H1 (cell line): Measurements from ENCODE around the gene TIAM2. TPM values are rescaled to one million over a fixed set of nuclear protein-coding genes. Genes with fewer than 3 reads are reported as not detected.

Experiments
- CTCF ChIA-PET: fragments of 300-600 bp; sonication (Branson Sonifier 250); formaldehyde crosslinking; loops from one replicate; lab custom pipeline; 2021; ENCODE audit not compliant: partially characterized antibody; lab: Charles Lee
- POLR2A ChIA-PET: fragments of 300-600 bp; sonication (Branson Sonifier 250); formaldehyde crosslinking; loops from one replicate; lab custom pipeline; 2021; ENCODE audit warnings: inconsistent platforms; ENCODE audit not compliant: partially characterized antibody; lab: Charles Lee
- DNase-seq, 2 experiments: peaks; one replicate each; pipeline versions ENCODE4 v3.0.0 to v3.0.0-alpha.2; 2010 to 2022; ENCODE audit warnings: low spot score in 2 of 2, low read depth in 1 of 2, mixed read lengths in 1 of 2
- FAIRE-seq: peaks from 2 replicates; lab custom pipeline; 2011; peaks lifted over from hg19 to GRCh38; lab: Jason Lieb, UNC
- H2AFZ ChIP-seq: 2 replicates; pipeline ENCODE4 v1.8.1; 2012; ENCODE audit warnings: low read length, inconsistent platforms
- H2AK5ac ChIP-seq: 2 replicates; pipeline ENCODE4 v1.6.1; 2013; ENCODE audit warnings: low read depth, low read length
- H2BK120ac ChIP-seq: replicated peaks from 2 replicates; pipeline ENCODE3; 2013; ENCODE audit warnings: low read depth, low read length, inconsistent platforms
- H2BK12ac ChIP-seq: 2 replicates; pipeline ENCODE4 v1.6.1; 2013; ENCODE audit warnings: low read depth, low read length
- H2BK15ac ChIP-seq: 2 replicates; pipeline ENCODE4 v1.6.1; 2013; ENCODE audit warnings: low read length
- H2BK20ac ChIP-seq: 2 replicates; pipeline ENCODE4 v1.6.1; 2013; ENCODE audit warnings: low read length
- H2BK5ac ChIP-seq: 2 replicates; pipeline ENCODE4 v1.6.1; 2013; ENCODE audit warnings: low read depth, low read length
- H3K14ac ChIP-seq: 2 replicates; pipeline ENCODE4 v1.6.1; 2013; ENCODE audit warnings: inconsistent platforms; ENCODE audit not compliant: insufficient read length
- H3K18ac ChIP-seq: 2 replicates; pipeline ENCODE4 v1.6.1; 2013; ENCODE audit warnings: low read length; ENCODE audit errors: extremely low read depth
- H3K23ac ChIP-seq: 2 replicates; pipeline ENCODE4 v1.6.1; 2013; ENCODE audit warnings: inconsistent platforms; ENCODE audit not compliant: insufficient read length
- H3K23me2 ChIP-seq: 2 replicates; pipeline ENCODE4 v1.6.1; 2013; ENCODE audit warnings: low read depth, low read length
- H3K27ac ChIP-seq: 2 replicates; pipeline ENCODE4 v1.6.1; 2011; ENCODE audit warnings: low read depth, low read length, inconsistent platforms
- H3K27me3 ChIP-seq, 4 experiments: replicated peaks in 1 of 4; 1 replicate in 1 of 4; 2 replicates in 3 of 4; pipeline versions ENCODE4 v1.6.1 to v1.8.1; 2011 to 2013; ENCODE audit warnings: low read length in 3 of 4, mild to moderate bottlenecking in 3 of 4, inconsistent platforms in 2 of 4, mixed read lengths in 2 of 4, moderate library complexity in 1 of 4; ENCODE audit not compliant: control insufficient read depth in 3 of 4, insufficient read depth in 3 of 4; ENCODE audit errors: extremely low read depth in 1 of 4
- H3K36me3 ChIP-seq, 4 experiments: 2 replicates each; pipeline versions ENCODE4 v1.6.1 to v1.8.1; 2011 to 2013; ENCODE audit warnings: mild to moderate bottlenecking in 4 of 4, low read length in 3 of 4, moderate library complexity in 2 of 4, control low read depth in 1 of 4, inconsistent platforms in 1 of 4; ENCODE audit not compliant: insufficient read depth in 4 of 4, control insufficient read depth in 2 of 4
- H3K4ac ChIP-seq: replicated peaks from 2 replicates; pipeline ENCODE3; 2013; ENCODE audit warnings: low read length, low read depth, mixed read lengths, inconsistent platforms; ENCODE audit not compliant: insufficient read length
- H3K4me1 ChIP-seq, 4 experiments: replicated peaks in 1 of 4; 1 replicate in 1 of 4; 2 replicates in 3 of 4; pipeline versions ENCODE4 v1.6.1 to v1.8.1; 2011 to 2013; ENCODE audit warnings: low read length in 3 of 4, inconsistent platforms in 2 of 4, mixed read lengths in 1 of 4; ENCODE audit not compliant: insufficient read depth in 4 of 4, control insufficient read depth in 3 of 4
- H3K4me2 ChIP-seq, 2 experiments: 2 replicates each; pipeline versions ENCODE4 v1.6.1 to v1.8.1; 2011 to 2013; ENCODE audit warnings: low read depth in 2 of 2, low read length in 2 of 2, control low read depth in 1 of 2, inconsistent platforms in 1 of 2, mild to moderate bottlenecking in 1 of 2; ENCODE audit not compliant: insufficient read depth in 1 of 2
- H3K4me3 ChIP-seq, 4 experiments: fragments of 200-600, 300-600 bp in 1 of 4; sonication (generic), shearing (Covaris generic), sonication (Bioruptor Twin) in 1 of 4; 2 replicates each; pipeline versions ENCODE4 v1.5.1 to v1.8.1; 2011 to 2016; ENCODE audit warnings: low read length in 4 of 4, low read depth in 3 of 4, control low read depth in 2 of 4, inconsistent platforms in 2 of 4, mild to moderate bottlenecking in 2 of 4, mixed read lengths in 1 of 4, moderate library complexity in 1 of 4; ENCODE audit not compliant: insufficient read depth in 2 of 4; ENCODE audit errors: extremely low read depth in 1 of 4
- H3K56ac ChIP-seq: replicated peaks from 2 replicates; pipeline ENCODE3; 2013; ENCODE audit warnings: low read depth, mild to moderate bottlenecking, mixed read lengths, low read length, inconsistent platforms; ENCODE audit not compliant: insufficient read length
- H3K79me1 ChIP-seq: 2 replicates; pipeline ENCODE4 v1.6.1; 2013; ENCODE audit warnings: low read depth, low read length, control low read depth
- H3K79me2 ChIP-seq, 2 experiments: 2 replicates each; pipeline versions ENCODE4 v1.6.1 to v1.8.1; 2012 to 2013; ENCODE audit warnings: low read length in 2 of 2, mild to moderate bottlenecking in 2 of 2, inconsistent platforms in 1 of 2; ENCODE audit not compliant: insufficient read depth in 2 of 2, control insufficient read depth in 1 of 2
- H3K9ac ChIP-seq, 4 experiments: replicated peaks in 1 of 4; 1 replicate in 1 of 4; 2 replicates in 3 of 4; pipeline versions ENCODE4 v1.6.1 to v1.8.1; 2011 to 2013; ENCODE audit warnings: low read depth in 3 of 4, low read length in 3 of 4, control low read depth in 2 of 4, mild to moderate bottlenecking in 2 of 4, moderate library complexity in 2 of 4, inconsistent platforms in 1 of 4; ENCODE audit errors: extremely low read depth in 1 of 4
- H3K9me3 ChIP-seq, 2 experiments: 2 replicates each; pipeline versions ENCODE4 v1.6.1 to v1.8.1; 2012 to 2013; ENCODE audit warnings: mild to moderate bottlenecking in 2 of 2, moderate library complexity in 2 of 2, control low read depth in 1 of 2, inconsistent platforms in 1 of 2, low read depth in 1 of 2, low read length in 1 of 2, mixed read lengths in 1 of 2; ENCODE audit not compliant: insufficient read depth in 2 of 2
- H4K20me1 ChIP-seq, 2 experiments: replicated peaks in 1 of 2; 2 replicates each; pipeline versions ENCODE3 to v1.8.1; 2011 to 2013; ENCODE audit warnings: inconsistent platforms in 2 of 2, low read length in 2 of 2, mild to moderate bottlenecking in 1 of 2; ENCODE audit not compliant: insufficient read depth in 2 of 2, control insufficient read depth in 1 of 2
- H4K5ac ChIP-seq: 2 replicates; pipeline ENCODE4 v1.6.1; 2013; ENCODE audit warnings: low read length, low read depth, mixed read lengths, inconsistent platforms; ENCODE audit not compliant: insufficient read length
- H4K8ac ChIP-seq: 2 replicates; pipeline ENCODE4 v1.8.0; 2013; ENCODE audit warnings: mild to moderate bottlenecking, moderate library complexity, low read length, inconsistent platforms; ENCODE audit not compliant: insufficient read depth; ENCODE audit errors: extremely low read depth
- H4K91ac ChIP-seq: replicated peaks from 2 replicates; pipeline ENCODE3; 2013; ENCODE audit warnings: low read length, mixed read lengths, inconsistent platforms; ENCODE audit not compliant: insufficient read length
- BRCA1 ChIP-seq: IDR thresholded peaks from 2 replicates; pipeline ENCODE4 v1.6.1; 2012; ENCODE audit warnings: low read depth, low read length, improper control_type of control experiment
- CTBP2 ChIP-seq: IDR thresholded peaks from 2 replicates; pipeline ENCODE4 v1.7.0; 2011; ENCODE audit warnings: borderline replicate concordance, mild to moderate bottlenecking, moderate library complexity, mixed read lengths, low read length; ENCODE audit not compliant: insufficient read depth, insufficient read length
- CTCF ChIP-seq, 3 experiments: IDR thresholded peaks; 1 replicate in 2 of 3; 2 replicates in 1 of 3; pipeline versions ENCODE4 v1.5.1 to v1.6.1; 2011; ENCODE audit warnings: low read length in 3 of 3, mild to moderate bottlenecking in 3 of 3, inconsistent platforms in 2 of 3, low read depth in 1 of 3, moderate library complexity in 1 of 3; ENCODE audit not compliant: insufficient read depth in 1 of 3; ENCODE audit errors: control extremely low read depth in 1 of 3
- FOSL1 ChIP-seq: IDR thresholded peaks from 2 replicates; pipeline ENCODE4 v1.6.1; 2011; ENCODE audit warnings: mild to moderate bottlenecking, low read depth, low read length, moderate library complexity; ENCODE audit not compliant: insufficient read depth
- GTF2F1 ChIP-seq: IDR thresholded peaks from 2 replicates; pipeline ENCODE4 v1.6.1; 2012; ENCODE audit warnings: low read depth, low read length, improper control_type of control experiment, borderline replicate concordance
- HDAC6 ChIP-seq: IDR thresholded peaks from one replicate; pipeline ENCODE4 v1.7.1; 2012; ENCODE audit warnings: low read depth, mild to moderate bottlenecking, inconsistent platforms, low read length, moderate library complexity
- KDM4A ChIP-seq: IDR thresholded peaks from one replicate; pipeline ENCODE4 v1.7.1; 2012; ENCODE audit warnings: low read depth, mild to moderate bottlenecking, moderate library complexity, low read length, inconsistent platforms; ENCODE audit not compliant: severe bottlenecking
- KDM5A ChIP-seq: fragments of 200-600 bp; IDR thresholded peaks from 2 replicates; pipeline ENCODE4 v1.7.1; 2012; ENCODE audit warnings: mild to moderate bottlenecking, low read length, inconsistent platforms, mixed read lengths
- SIN3A ChIP-seq, 2 experiments: IDR thresholded peaks in 1 of 2; conservative IDR thresholded peaks in 1 of 2; 2 replicates each; pipeline ENCODE4 v1.6.1; 2011 to 2012; ENCODE audit warnings: low read length in 2 of 2, improper control_type of control experiment in 1 of 2, low read depth in 1 of 2, mild to moderate bottlenecking in 1 of 2
- TCF12 ChIP-seq: IDR thresholded peaks from 2 replicates; pipeline ENCODE4 v1.6.1; 2011; ENCODE audit warnings: low read depth, mild to moderate bottlenecking, low read length
- WGBS, 2 experiments: shearing (Covaris generic) in 1 of 2; methylation state at CpG; one replicate each; pipeline versions ENCODE4 v1.1.6 to v1.1.7; 2013 to 2015; ENCODE audit warnings: low lambda C conversion rate in 2 of 2, mixed read lengths in 2 of 2, inconsistent platforms in 1 of 2, low coverage in 1 of 2, missing lambda C conversion rate in 1 of 2; ENCODE audit not compliant: insufficient replicate concordance in 2 of 2, insufficient coverage in 1 of 2, insufficient read length in 1 of 2; ENCODE audit errors: extremely low coverage in 1 of 2, missing lambda C conversion rate in 1 of 2; 5-methylcytosine and 5-hydroxymethylcytosine counted together
- polyA plus RNA-seq, 7 experiments: library from polyadenylated mRNA; depleted of rRNA in 3 of 7; stranded (reverse) in 5 of 7; unstranded in 2 of 7; fragments of >200 nt in 5 of 7; fragments of 200-250 nt in 2 of 7; gene quantifications; 1 replicate in 5 of 7; 2 replicates in 1 of 7; 4 replicates in 1 of 7; pipeline versions ENCODE4 v1.2.1 to v1.2.3, GENCODE V29; 2011 to 2013; ENCODE audit warnings: missing spikeins in 2 of 7, mixed read lengths in 2 of 7
- total RNA-seq: library from RNA; stranded (reverse); fragmentation: NEBNext Ultra II Directional; extraction: Animal tissue kit (Norgen Biotek cat#: 25700); gene quantifications from 2 replicates; pipeline ENCODE4 v1.2.1, GENCODE V29; 2021

The TIAM2 gene
- total and polyA plus RNA-seq, 2 of the 8 experiments (the other 6 are each of a cell fraction or from before 2014, with no cell fraction given), result 7.4 to 23.9 TPM

DNA sequence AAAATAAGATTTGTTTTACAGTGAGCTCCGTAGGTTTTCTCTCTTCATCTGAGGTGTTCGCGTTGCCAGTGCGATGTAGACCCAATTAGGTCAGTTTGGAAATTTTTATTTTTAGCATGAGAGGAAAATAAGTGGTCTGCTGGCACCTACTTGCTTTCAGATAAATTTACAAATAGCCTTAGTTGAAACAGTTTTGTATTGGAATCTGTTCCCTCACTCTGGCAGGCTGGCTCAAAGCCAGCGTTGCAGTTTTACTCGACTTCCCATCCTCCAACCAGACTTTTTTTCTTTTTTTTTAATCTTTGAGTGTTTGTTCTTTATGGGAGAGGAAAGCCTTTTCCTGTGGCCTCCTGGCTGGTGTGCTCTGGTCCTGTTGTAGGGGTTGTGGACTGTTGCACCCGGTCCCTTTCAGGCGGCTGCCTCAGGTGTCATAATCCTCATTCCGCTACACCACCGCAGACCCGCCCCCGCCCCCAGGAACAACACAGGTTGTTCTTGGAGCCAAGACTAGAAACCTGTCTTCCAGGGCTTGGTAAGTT, 46.7 kb downstream of the TIAM2 start:
- Histone ChIP-seq H3K18ac (no peak overlapping the region), H3K79me2 (peaks cover 0 to 2% of the 10 kb centered on the region in 2 experiments; a peak in 1 of 4 replicates), H3K27me3 (no peaks in the 10 kb centered on the region), H2BK5ac (no peak overlapping the region), H4K91ac (no peak overlapping the region), H3K9me3 (no peaks in the 10 kb centered on the region), H2AK5ac (no peak overlapping the region), H3K4me3 (no peak overlapping the region), H3K56ac (no peak overlapping the region), H3K23me2 (no peaks in the 10 kb centered on the region), H3K4me2 (no peak overlapping the region), H3K79me1 (no peaks in the 10 kb centered on the region), H2AFZ (no peak overlapping the region), H3K23ac (no peak overlapping the region), H3K27ac (no peak overlapping the region), H3K4me1 (peaks cover 0 to 31% (median 9%) of the 10 kb centered on the region in 4 experiments; a peak in 6 of 7 replicates), H3K36me3 (no peaks in the 10 kb centered on the region), H3K14ac (no peak overlapping the region), H2BK120ac (no peak overlapping the region), H4K20me1 (no peaks in the 10 kb centered on the region), H4K8ac (no peak overlapping the region), H3K4ac (no peak overlapping the region), H2BK12ac (no peak overlapping the region), H2BK15ac (0 out of 2 replicates have a peak overlapping the region, but pooled peaks have one; percentile 46), H3K9ac (no peak overlapping the region; a peak in 1 of 7 replicates), H2BK20ac (no peak overlapping the region), H4K5ac (no peak overlapping the region)
- no peak for FAIRE-seq
- ChIA-PET CTCF (interaction anchor here (1.2 kb wide), 1 partner anchor 11 kb away, joined by 3 read pairs; no protein-coding TSS in a partner anchor), POLR2A (interaction anchor here (0.6 kb wide), 1 partner anchor 192 kb away, joined by 3 read pairs; no protein-coding TSS in a partner anchor)
- DNase-seq, result no peak
- WGBS, 2 experiments, result 94% methylated on average over 10 of the region's 12 CpGs; no CpG with 5 or more reads in 1 of the 2 experiments
- TF ChIP-seq FOSL1 (no peak), KDM5A (no peak), CTBP2 (no peak), CTCF (IDR thresholded peaks at IDR 0.05; ENCODE audit: control extremely low read depth in 1 of 3, insufficient read depth in 1 of 3, low read depth in 1 of 3, low read length in 3 of 3) (no peak), SIN3A (conservative IDR thresholded peaks at IDR 0.05 in 1 of 2, IDR thresholded peaks at IDR 0.05 in 1 of 2; ENCODE audit: low read depth in 1 of 2, low read length in 2 of 2) (no peak), GTF2F1 (no peak), TCF12 (no peak), HDAC6 (no peak), BRCA1 (no peak), KDM4A (no peak)
